ENCODE results near the gene IQSEC1.

IQSEC1 gene

GRCh38 chr3:13068269-13069010 is 4.8 kb downstream of the IQSEC1 start:
- no peak for DNase-seq (ENCODE audit: low read depth)

GRCh38 chr3:13067778-13068177 is 5.5 kb downstream of the IQSEC1 start:
- no peak for DNase-seq (ENCODE audit: low read depth)

GRCh38 chr3:13066834-13067233 is 6.4 kb downstream of the IQSEC1 start:
- DNase-seq (ENCODE audit: low read depth): no peak

GRCh38 chr3:13066236-13066635 is 7.0 kb downstream of the IQSEC1 start:
- DNase-seq (ENCODE audit: low read depth): no peak

- no peak for DNase-seq (ENCODE audit: low read depth)
Measured at GRCh38 chr3:13065727-13066126, 7.5 kb downstream of the IQSEC1 start.

GRCh38 chr3:13064964-13065363 is 8.3 kb downstream of the IQSEC1 start:
- DNase-seq (ENCODE audit: low read depth): no peak

GRCh38 chr3:13064159-13064868 is 8.9 kb downstream of the IQSEC1 start:
- DNase-seq (ENCODE audit: low read depth): no peak

GRCh38 chr3:13063225-13063624 is 10.0 kb downstream of the IQSEC1 start:
- no peak for DNase-seq (ENCODE audit: low read depth)

- no peak for DNase-seq (ENCODE audit: low read depth)
Measured at GRCh38 chr3:13062647-13063046, 10.6 kb downstream of the IQSEC1 start.

- no peak for DNase-seq (ENCODE audit: low read depth)
Measured at GRCh38 chr3:13060341-13060910, 12.8 kb downstream of the IQSEC1 start.

GRCh38 chr3:13058346-13059120 is 14.7 kb downstream of the IQSEC1 start:
- no peak for DNase-seq (ENCODE audit: low read depth)

- DNase-seq (ENCODE audit: low read depth): no peak
Measured at GRCh38 chr3:13057282-13058040, 15.8 kb downstream of the IQSEC1 start.

GRCh38 chr3:13055634-13056033 is 17.6 kb downstream of the IQSEC1 start:
- no peak for DNase-seq (ENCODE audit: low read depth)

GRCh38 chr3:13054341-13055285 is 18.6 kb downstream of the IQSEC1 start:
- no peak for DNase-seq (ENCODE audit: low read depth)

GRCh38 chr3:13053893-13054292 is 19.3 kb downstream of the IQSEC1 start:
- DNase-seq (ENCODE audit: low read depth): no peak

GRCh38 chr3:13053420-13053819 is 19.8 kb downstream of the IQSEC1 start:
- DNase-seq (ENCODE audit: low read depth): no peak

GRCh38 chr3:13052191-13052820 is 20.9 kb downstream of the IQSEC1 start:
- no peak for DNase-seq (ENCODE audit: low read depth)

- DNase-seq (ENCODE audit: low read depth): no peak
Measured at GRCh38 chr3:13051581-13051980, 21.6 kb downstream of the IQSEC1 start.

- no peak for DNase-seq (ENCODE audit: low read depth)
Measured at GRCh38 chr3:13051066-13051465, 22.2 kb downstream of the IQSEC1 start.

GRCh38 chr3:13050446-13050845 is 22.8 kb downstream of the IQSEC1 start:
- DNase-seq (ENCODE audit: low read depth): no peak
